ENCODE data around the gene C16orf74. TPM values are rescaled to one million over a fixed set of nuclear protein-coding genes. Genes with fewer than 3 reads are reported as not detected.

The C16orf74 gene
- total RNA-seq, 2 donors from 2014 or later, result 4.6 to 7.2 TPM

DNA sequence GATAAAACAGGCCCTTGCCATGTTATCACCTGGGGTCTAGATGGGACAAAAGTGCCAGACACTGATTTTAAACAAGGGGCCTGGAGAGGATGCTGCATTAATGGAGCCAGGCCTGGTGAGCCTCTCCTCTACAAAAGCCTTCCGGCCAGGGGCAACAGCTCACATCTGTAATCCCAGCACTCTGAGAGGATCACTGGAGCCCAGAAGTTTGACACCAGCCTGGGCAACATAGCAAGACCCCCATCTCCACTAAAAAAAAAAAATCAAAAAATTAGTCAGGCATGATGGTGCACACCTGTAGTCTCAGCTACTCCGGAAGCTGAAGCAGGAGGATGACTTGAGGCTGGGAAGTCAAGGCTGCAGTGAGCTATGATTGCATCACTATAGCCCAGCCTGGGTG is 65.6 kb downstream of the C16orf74 start:
- no peaks in the 10 kb centered on the region for H3K27me3 Mint-ChIP-seq
- no peak for ATAC-seq
- H3K4me3 Mint-ChIP-seq, result no peak overlapping the region
- H3K9me3 ChIP-seq (ENCODE audit: control insufficient read depth, low read length, poor library complexity, severe bottlenecking), result no peaks in the 10 kb centered on the region
- H3K36me3 Mint-ChIP-seq (ENCODE audit: low read depth), result peaks cover 12% of the 10 kb centered on the region
- H3K27ac Mint-ChIP-seq, result no peak overlapping the region
- peaks cover 17% of the 10 kb centered on the region for H3K4me1 Mint-ChIP-seq
- DNase-seq, result no peak

GRCh38 chr16:85683363-85683762 is 67.5 kb downstream of the C16orf74 start:
- H3K36me3 Mint-ChIP-seq (ENCODE audit: low read depth), result peaks cover 12% of the 10 kb centered on the region
- DNase-seq, result no peak
- H3K27ac Mint-ChIP-seq, result no peak overlapping the region
- H3K9me3 ChIP-seq (ENCODE audit: control insufficient read depth, low read length, poor library complexity, severe bottlenecking), result no peaks in the 10 kb centered on the region
- no peak for ATAC-seq
- H3K4me1 Mint-ChIP-seq, result peaks cover 22% of the 10 kb centered on the region
- H3K27me3 Mint-ChIP-seq, result no peaks in the 10 kb centered on the region
- no peak overlapping the region for H3K4me3 Mint-ChIP-seq

GRCh38 chr16:85682516-85682915 is 68.4 kb downstream of the C16orf74 start:
- Mint-ChIP-seq H3K27me3 (no peaks in the 10 kb centered on the region), H3K36me3 (ENCODE audit: low read depth) (peaks cover 12% of the 10 kb centered on the region), H3K4me3 (no peak overlapping the region), H3K4me1 (peaks cover 22% of the 10 kb centered on the region), H3K27ac (no peak overlapping the region)
- ATAC-seq (no peak), DNase-seq (no peak)
- H3K9me3 ChIP-seq (ENCODE audit: control insufficient read depth, low read length, poor library complexity, severe bottlenecking), result no peaks in the 10 kb centered on the region

DNA sequence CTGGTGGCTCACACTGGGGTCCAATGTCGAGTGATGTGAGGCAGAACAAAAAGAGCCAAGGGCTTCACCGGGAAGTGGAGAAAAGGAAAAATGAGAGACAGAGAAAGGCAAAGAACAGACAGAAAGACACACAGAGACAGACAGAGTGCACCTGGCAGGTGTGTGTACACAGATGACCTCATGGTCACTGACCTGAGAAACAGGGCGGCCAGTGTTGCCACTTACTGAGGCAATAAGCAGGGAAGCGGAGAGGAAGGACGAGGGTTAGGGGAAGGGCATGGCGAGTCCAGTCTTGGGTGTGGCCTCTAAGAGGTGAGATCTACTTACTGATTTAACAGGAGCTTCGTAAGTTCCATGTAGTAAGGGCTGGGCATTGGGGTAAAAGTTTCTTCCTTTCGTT is 69.6 kb downstream of the C16orf74 start:
- H3K36me3 Mint-ChIP-seq (ENCODE audit: low read depth), result peaks cover 12% of the 10 kb centered on the region
- H3K9me3 ChIP-seq (ENCODE audit: control insufficient read depth, low read length, poor library complexity, severe bottlenecking), result no peaks in the 10 kb centered on the region
- peaks cover 18% of the 10 kb centered on the region for H3K4me1 Mint-ChIP-seq
- ATAC-seq (no peak), DNase-seq (no peak)
- H3K27ac Mint-ChIP-seq, result no peak overlapping the region
- H3K27me3 Mint-ChIP-seq, result no peaks in the 10 kb centered on the region
- no peak overlapping the region for H3K4me3 Mint-ChIP-seq

DNA sequence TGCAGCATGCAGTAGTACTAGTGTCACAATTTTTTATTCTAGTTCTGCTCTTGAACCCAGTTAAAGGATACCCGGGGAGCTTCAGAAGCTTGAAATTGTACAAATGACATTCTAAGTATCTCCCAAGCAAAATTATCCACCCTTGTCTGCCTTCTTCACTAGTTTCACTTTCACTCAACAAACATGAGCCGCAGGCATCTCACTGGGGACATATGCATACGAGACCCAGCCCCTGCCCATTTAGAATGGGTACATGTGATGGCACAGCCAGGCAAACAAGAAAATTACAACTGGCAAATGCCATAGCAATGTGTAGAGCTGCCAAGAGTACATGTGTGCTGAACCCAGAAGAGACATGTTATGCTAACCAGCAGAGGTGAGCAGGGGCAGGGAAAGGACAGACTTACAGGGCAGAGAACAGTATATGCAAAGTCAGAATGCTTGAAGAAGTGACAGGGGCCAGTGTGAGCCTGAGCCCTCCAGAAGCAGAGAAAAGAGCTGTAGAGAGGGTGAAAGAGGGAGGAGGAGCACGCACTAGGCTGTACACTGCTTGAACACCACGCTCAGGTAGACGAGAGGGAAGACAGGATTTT is 70.4 kb downstream of the C16orf74 start:
- H3K9me3 ChIP-seq (ENCODE audit: control insufficient read depth, low read length, poor library complexity, severe bottlenecking), result no peaks in the 10 kb centered on the region
- ATAC-seq, result peak; percentile 37
- H3K4me1 Mint-ChIP-seq, result peaks cover 18% of the 10 kb centered on the region
- H3K36me3 Mint-ChIP-seq (ENCODE audit: low read depth), result peaks cover 12% of the 10 kb centered on the region
- peak overlapping the region; percentile 93 for H3K27ac Mint-ChIP-seq
- H3K27me3 Mint-ChIP-seq, result no peaks in the 10 kb centered on the region
- no peak for DNase-seq
- H3K4me3 Mint-ChIP-seq, result peak overlapping the region; percentile 73

- H3K27ac Mint-ChIP-seq, result peak overlapping the region; percentile 93
- peak overlapping the region; percentile 73 for H3K4me3 Mint-ChIP-seq
- DNase-seq, result no peak
- H3K36me3 Mint-ChIP-seq (ENCODE audit: low read depth), result peaks cover 12% of the 10 kb centered on the region
- ATAC-seq, result no peak
- no peaks in the 10 kb centered on the region for H3K9me3 ChIP-seq (ENCODE audit: control insufficient read depth, low read length, poor library complexity, severe bottlenecking)
- peaks cover 21% of the 10 kb centered on the region for H3K4me1 Mint-ChIP-seq
- H3K27me3 Mint-ChIP-seq, result no peaks in the 10 kb centered on the region
Measured at GRCh38 chr16:85679870-85680269, 71.0 kb downstream of the C16orf74 start.

DNA sequence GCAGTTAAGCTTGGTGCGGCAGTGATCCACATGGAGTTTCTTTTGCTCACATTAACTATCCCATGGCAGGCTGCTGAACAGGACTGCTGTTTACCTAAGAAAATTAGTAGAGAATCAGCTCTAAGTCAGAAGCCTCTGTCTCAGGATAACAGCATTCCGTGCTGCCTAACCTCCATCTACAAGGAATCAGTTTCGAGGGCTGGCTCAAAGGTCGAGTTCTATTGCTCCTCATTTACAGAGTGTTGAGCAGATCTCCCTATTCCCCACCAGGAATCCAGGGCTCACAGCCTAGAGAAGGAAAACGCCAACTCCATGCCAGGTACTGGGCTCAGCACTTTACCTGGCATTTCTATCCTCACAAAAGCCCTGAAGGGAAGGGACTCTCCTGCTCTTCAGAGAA is 72.1 kb downstream of the C16orf74 start:
- H3K27ac Mint-ChIP-seq, result no peak overlapping the region
- H3K4me1 Mint-ChIP-seq, result peaks cover 21% of the 10 kb centered on the region
- H3K27me3 Mint-ChIP-seq, result no peaks in the 10 kb centered on the region
- ATAC-seq (no peak), DNase-seq (no peak)
- H3K9me3 ChIP-seq (ENCODE audit: control insufficient read depth, low read length, poor library complexity, severe bottlenecking), result no peaks in the 10 kb centered on the region
- peaks cover 12% of the 10 kb centered on the region for H3K36me3 Mint-ChIP-seq (ENCODE audit: low read depth)
- no peak overlapping the region for H3K4me3 Mint-ChIP-seq

- H3K9me3 ChIP-seq (ENCODE audit: control insufficient read depth, low read length, poor library complexity, severe bottlenecking), result no peaks in the 10 kb centered on the region
- Mint-ChIP-seq H3K4me1 (peaks cover 15% of the 10 kb centered on the region), H3K36me3 (ENCODE audit: low read depth) (peaks cover 5% of the 10 kb centered on the region), H3K4me3 (no peak overlapping the region), H3K27me3 (no peaks in the 10 kb centered on the region), H3K27ac (no peak overlapping the region)
- ATAC-seq (no peak), DNase-seq (no peak)
Measured at GRCh38 chr16:85678016-85678415, 72.9 kb downstream of the C16orf74 start.

GRCh38 chr16:85677383-85677967 is 73.4 kb downstream of the C16orf74 start:
- no peaks in the 10 kb centered on the region for H3K9me3 ChIP-seq (ENCODE audit: control insufficient read depth, low read length, poor library complexity, severe bottlenecking)
- ATAC-seq (no peak), DNase-seq (no peak)
- Mint-ChIP-seq H3K27ac (no peak overlapping the region), H3K4me3 (no peak overlapping the region), H3K27me3 (no peaks in the 10 kb centered on the region), H3K4me1 (peaks cover 15% of the 10 kb centered on the region), H3K36me3 (ENCODE audit: low read depth) (peaks cover 5% of the 10 kb centered on the region)

- Mint-ChIP-seq H3K4me1 (peaks cover 15% of the 10 kb centered on the region), H3K27me3 (no peaks in the 10 kb centered on the region), H3K27ac (no peak overlapping the region), H3K4me3 (no peak overlapping the region), H3K36me3 (ENCODE audit: low read depth) (peaks cover 5% of the 10 kb centered on the region)
- ATAC-seq (no peak), DNase-seq (no peak)
- H3K9me3 ChIP-seq (ENCODE audit: control insufficient read depth, low read length, poor library complexity, severe bottlenecking), result no peaks in the 10 kb centered on the region
Measured at GRCh38 chr16:85676466-85676865, 74.4 kb downstream of the C16orf74 start.

DNA sequence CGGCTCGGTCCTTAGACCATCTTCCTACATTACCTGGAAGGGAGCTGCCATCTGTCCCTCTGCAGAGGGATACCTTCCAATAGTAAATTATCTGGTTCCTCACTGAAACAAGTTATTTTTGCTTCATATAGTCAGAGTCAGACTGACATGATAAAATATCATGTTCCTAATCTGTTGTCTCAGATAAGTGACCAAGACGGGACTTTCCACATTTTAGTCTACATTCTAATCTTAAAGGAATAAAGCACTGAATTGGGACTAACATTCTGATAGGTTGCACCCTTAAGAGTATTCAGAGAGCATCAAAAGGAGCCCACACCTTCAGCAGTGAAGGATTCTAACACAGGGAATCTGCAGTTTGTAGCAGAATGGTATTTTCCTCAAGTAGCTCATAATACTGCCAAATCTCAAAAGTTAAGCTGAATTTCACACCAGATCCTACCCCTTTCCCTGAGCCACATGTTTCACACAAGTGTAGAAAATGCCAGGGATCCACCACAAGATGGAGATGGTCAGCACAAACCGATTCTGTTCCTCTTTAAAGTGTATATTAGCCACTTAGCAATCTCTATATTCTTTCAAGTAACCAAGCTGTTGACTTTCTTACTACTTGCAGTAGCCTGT is 75.5 kb downstream of the C16orf74 start:
- no peak for ATAC-seq
- Mint-ChIP-seq H3K27ac (peak overlapping the region; percentile 69), H3K4me1 (peaks cover 9% of the 10 kb centered on the region), H3K4me3 (no peak overlapping the region), H3K27me3 (no peaks in the 10 kb centered on the region), H3K36me3 (ENCODE audit: low read depth) (peaks cover under 1% of the 10 kb centered on the region)
- H3K9me3 ChIP-seq (ENCODE audit: control insufficient read depth, low read length, poor library complexity, severe bottlenecking), result no peaks in the 10 kb centered on the region
- no peak for DNase-seq

DNA sequence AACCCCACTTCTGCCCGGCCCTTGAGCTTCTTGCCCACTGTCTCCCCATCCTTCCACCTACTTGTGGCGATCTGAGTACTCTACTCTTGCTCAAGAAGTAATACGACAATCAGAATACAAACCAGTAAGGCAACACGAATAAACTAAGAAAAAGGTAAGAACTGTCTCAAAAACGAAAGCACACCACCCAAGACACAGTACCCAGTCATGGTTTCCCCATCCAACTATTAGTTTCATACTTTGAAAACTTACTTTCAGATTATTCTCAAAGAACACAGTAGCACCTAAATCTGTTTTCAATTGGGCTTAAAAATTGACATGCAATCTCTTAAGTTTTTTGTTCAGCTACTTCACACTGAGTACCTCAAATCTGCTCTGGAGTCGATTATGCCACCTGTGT is 76.1 kb downstream of the C16orf74 start:
- Mint-ChIP-seq H3K4me3 (no peak overlapping the region), H3K36me3 (ENCODE audit: low read depth) (peaks cover 1% of the 10 kb centered on the region), H3K27ac (peak overlapping the region; percentile 69), H3K4me1 (peaks cover 6% of the 10 kb centered on the region), H3K27me3 (no peaks in the 10 kb centered on the region)
- DNase-seq (no peak), ATAC-seq (no peak)
- no peaks in the 10 kb centered on the region for H3K9me3 ChIP-seq (ENCODE audit: control insufficient read depth, low read length, poor library complexity, severe bottlenecking)

DNA sequence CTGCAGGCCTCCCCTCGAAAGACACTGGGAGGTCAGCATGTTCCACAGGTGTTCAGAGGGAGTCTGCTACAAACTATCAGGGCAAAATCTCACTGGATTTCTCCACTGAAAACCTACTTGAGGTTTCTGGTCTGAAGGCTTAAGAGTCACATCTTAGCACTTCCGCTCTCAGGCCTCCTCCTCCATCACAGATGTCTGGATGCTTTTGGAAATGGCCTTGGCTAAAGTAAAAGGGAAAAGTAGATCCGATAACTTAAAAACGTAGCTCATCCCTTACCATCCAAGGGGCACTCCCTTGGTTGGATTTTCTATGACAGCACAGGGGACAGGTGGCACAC is 76.5 kb downstream of the C16orf74 start:
- H3K27ac Mint-ChIP-seq, result peak overlapping the region; percentile 69
- DNase-seq (no peak), ATAC-seq (no peak)
- peaks cover 3% of the 10 kb centered on the region for H3K4me1 Mint-ChIP-seq
- no peak overlapping the region for H3K4me3 Mint-ChIP-seq
- H3K36me3 Mint-ChIP-seq (ENCODE audit: low read depth), result peaks cover 5% of the 10 kb centered on the region
- no peaks in the 10 kb centered on the region for H3K27me3 Mint-ChIP-seq
- no peaks in the 10 kb centered on the region for H3K9me3 ChIP-seq (ENCODE audit: control insufficient read depth, low read length, poor library complexity, severe bottlenecking)

All from T-helper 17 cell (primary cell).